HUES6 (cell line): Measurements from ENCODE around the gene LRRC7.
A peak's percentile ranks its signal among the peaks of the same experiment; 100 is the strongest.

ENCODE experiments used
- H3K27ac ChIP-seq: 2 replicates; pipeline ENCODE4 v1.7.0; 2013; ENCODE audit warnings: low read depth, mild to moderate bottlenecking, low read length, inconsistent platforms
- H3K27me3 ChIP-seq: 2 replicates; pipeline ENCODE4 v1.6.1; 2013; ENCODE audit warnings: low read length; ENCODE audit not compliant: control insufficient read depth, insufficient read depth
- H3K36me3 ChIP-seq: 2 replicates; pipeline ENCODE4 v1.6.1; 2013; ENCODE audit warnings: low read length; ENCODE audit not compliant: control insufficient read depth, insufficient read depth
- H3K4me1 ChIP-seq: 2 replicates; pipeline ENCODE4 v1.6.1; 2013; ENCODE audit warnings: low read length; ENCODE audit not compliant: control insufficient read depth, insufficient read depth
- H3K4me3 ChIP-seq: 2 replicates; pipeline ENCODE4 v1.5.1; 2013; ENCODE audit warnings: low read depth, low read length
- H3K9ac ChIP-seq: one replicate; pipeline ENCODE4 v1.6.1; 2013; ENCODE audit warnings: mild to moderate bottlenecking, low read length
- H3K9me3 ChIP-seq: 2 replicates; pipeline ENCODE4 v1.6.1; 2013; ENCODE audit warnings: low read depth, low read length; ENCODE audit not compliant: control insufficient read depth, insufficient read depth

Gene LRRC7

GRCh38 chr1:70134148-70134547 is 566.4 kb downstream of the LRRC7 start:
- Histone ChIP-seq H3K36me3 (no peaks in the 10 kb centered on the region), H3K4me3 (peak overlapping the region; percentile 25; the same call in 1 of the 2 replicates), H3K4me1 (peaks cover 17% of the 10 kb centered on the region), H3K27ac (peak overlapping the region; percentile 65; the same call in 1 of the 2 replicates), H3K27me3 (no peaks in the 10 kb centered on the region), H3K9ac (no peak overlapping the region), H3K9me3 (no peaks in the 10 kb centered on the region)

GRCh38 chr1:70140343-70140742 is 572.6 kb downstream of the LRRC7 start:
- no peak overlapping the region for H3K27ac ChIP-seq
- H3K36me3 ChIP-seq = no peaks in the 10 kb centered on the region
- no peaks in the 10 kb centered on the region for H3K27me3 ChIP-seq
- H3K9me3 ChIP-seq = no peaks in the 10 kb centered on the region
- peaks cover 8% of the 10 kb centered on the region for H3K4me1 ChIP-seq
- H3K9ac ChIP-seq = no peak overlapping the region
- no peak overlapping the region for H3K4me3 ChIP-seq

- Histone ChIP-seq H3K9ac (no peak overlapping the region), H3K27me3 (no peaks in the 10 kb centered on the region), H3K27ac (no peak overlapping the region), H3K9me3 (no peaks in the 10 kb centered on the region), H3K36me3 (0 out of 2 replicates have a peak, but pooled peaks cover 2% of the 10 kb centered on the region), H3K4me3 (no peak overlapping the region), H3K4me1 (peaks cover 8% of the 10 kb centered on the region)
Measured at GRCh38 chr1:70140894-70141293, 573.2 kb downstream of the LRRC7 start.

GRCh38 chr1:70142075-70142474 is 574.4 kb downstream of the LRRC7 start:
- no peaks in the 10 kb centered on the region for H3K9me3 ChIP-seq
- H3K36me3 ChIP-seq = peaks cover 4% of the 10 kb centered on the region; the same call in 1 of the 2 replicates
- no peak overlapping the region for H3K4me3 ChIP-seq
- peaks cover 8% of the 10 kb centered on the region for H3K4me1 ChIP-seq
- H3K9ac ChIP-seq = no peak overlapping the region
- H3K27ac ChIP-seq = no peak overlapping the region
- no peaks in the 10 kb centered on the region for H3K27me3 ChIP-seq

GRCh38 chr1:70143048-70143659 is 575.4 kb downstream of the LRRC7 start:
- Histone ChIP-seq H3K4me1 (peaks cover 8% of the 10 kb centered on the region), H3K4me3 (no peak overlapping the region), H3K27me3 (no peaks in the 10 kb centered on the region), H3K9ac (no peak overlapping the region), H3K27ac (no peak overlapping the region), H3K36me3 (peaks cover 11% of the 10 kb centered on the region), H3K9me3 (no peaks in the 10 kb centered on the region)

GRCh38 chr1:70146488-70146887 is 578.8 kb downstream of the LRRC7 start:
- no peak overlapping the region for H3K9ac ChIP-seq
- H3K4me1 ChIP-seq = no peaks in the 10 kb centered on the region
- no peak overlapping the region for H3K4me3 ChIP-seq
- H3K27ac ChIP-seq = no peak overlapping the region
- H3K9me3 ChIP-seq = no peaks in the 10 kb centered on the region
- no peaks in the 10 kb centered on the region for H3K27me3 ChIP-seq
- H3K36me3 ChIP-seq = peaks cover 22% of the 10 kb centered on the region

- no peak overlapping the region for H3K27ac ChIP-seq
- no peak overlapping the region for H3K4me3 ChIP-seq
- peaks cover 25% of the 10 kb centered on the region for H3K36me3 ChIP-seq
- H3K9ac ChIP-seq = no peak overlapping the region
- no peaks in the 10 kb centered on the region for H3K9me3 ChIP-seq
- no peaks in the 10 kb centered on the region for H3K4me1 ChIP-seq
- H3K27me3 ChIP-seq = no peaks in the 10 kb centered on the region
Measured at GRCh38 chr1:70150444-70150843, 582.7 kb downstream of the LRRC7 start.

- Histone ChIP-seq H3K4me3 (no peak overlapping the region), H3K4me1 (no peaks in the 10 kb centered on the region)
Measured at GRCh38 chr1:70153739-70154138, 586.0 kb downstream of the LRRC7 start.

GRCh38 chr1:70156529-70157120 is 588.9 kb downstream of the LRRC7 start:
- no peak overlapping the region for H3K9ac ChIP-seq
- peaks cover 6% of the 10 kb centered on the region; the same call in 1 of the 2 replicates for H3K36me3 ChIP-seq
- no peaks in the 10 kb centered on the region for H3K27me3 ChIP-seq
- H3K4me3 ChIP-seq = no peak overlapping the region
- H3K4me1 ChIP-seq = no peaks in the 10 kb centered on the region
- H3K9me3 ChIP-seq = no peaks in the 10 kb centered on the region
- no peak overlapping the region for H3K27ac ChIP-seq

More at GRCh38 chr1:70153739-70154138, 586.0 kb downstream of the LRRC7 start:
- H3K9ac ChIP-seq = no peak overlapping the region
- peaks cover 10% of the 10 kb centered on the region; the same call in 1 of the 2 replicates for H3K36me3 ChIP-seq
- no peaks in the 10 kb centered on the region for H3K27me3 ChIP-seq
- H3K9me3 ChIP-seq = no peaks in the 10 kb centered on the region
- no peak overlapping the region for H3K27ac ChIP-seq

GRCh38 chr1:70164350-70164749 is 596.6 kb downstream of the LRRC7 start:
- H3K9ac ChIP-seq = no peak overlapping the region
- H3K9me3 ChIP-seq = no peaks in the 10 kb centered on the region
- peaks cover 5% of the 10 kb centered on the region; the same call in 1 of the 2 replicates for H3K36me3 ChIP-seq
- no peak overlapping the region for H3K4me3 ChIP-seq
- H3K27ac ChIP-seq = no peak overlapping the region
- H3K27me3 ChIP-seq = no peaks in the 10 kb centered on the region
- H3K4me1 ChIP-seq = no peaks in the 10 kb centered on the region

- peaks cover 3% of the 10 kb centered on the region; the same call in 1 of the 2 replicates for H3K36me3 ChIP-seq
- 0 out of 2 replicates have a peak overlapping the region, but pooled peaks have one; percentile 19 for H3K27ac ChIP-seq
- H3K4me3 ChIP-seq = no peak overlapping the region
- no peaks in the 10 kb centered on the region for H3K9me3 ChIP-seq
- no peak overlapping the region for H3K9ac ChIP-seq
- no peaks in the 10 kb centered on the region for H3K27me3 ChIP-seq
- no peaks in the 10 kb centered on the region for H3K4me1 ChIP-seq
Measured at GRCh38 chr1:70168283-70168682, 600.6 kb downstream of the LRRC7 start.
